HG03280 (cell line): ENCODE results near the gene NR2F6.
"Not testable (repeated sequence)": the region's sequence is repeated elsewhere in the genome, so short reads cannot be mapped to it uniquely, and the experiment has no call there.

Experiments used
- ATAC-seq: cut with Tn5 transposase; IDR thresholded peaks from one replicate; pipeline ENCODE4 v1.9.1; 2021; ENCODE audit warnings: mild to moderate bottlenecking, moderate library complexity; ENCODE audit not compliant: unreplicated experiment

Gene NR2F6

DNA sequence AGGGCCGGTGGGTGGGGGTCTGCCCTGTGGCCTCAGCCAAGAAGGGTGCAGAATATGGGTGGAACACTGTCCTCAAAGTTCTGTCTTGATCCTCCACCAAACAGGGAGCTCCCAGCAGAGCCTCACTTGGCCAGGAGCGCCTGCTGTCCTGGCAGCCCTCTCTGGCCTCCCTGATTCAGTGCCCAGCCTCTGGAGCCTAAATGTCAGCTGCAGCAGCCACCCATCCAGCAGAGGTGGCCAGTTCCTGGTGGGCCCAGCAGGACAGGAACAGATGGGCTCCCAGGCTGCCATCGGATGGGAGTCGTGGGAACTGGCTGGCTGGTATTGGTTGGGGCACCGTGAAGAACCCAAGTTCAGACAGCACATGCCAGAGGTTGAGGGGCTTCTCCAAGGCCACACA is 32.4 kb downstream of the NR2F6 start:
- no peak for ATAC-seq

GRCh38 chr19:17211547-17212446 is 33.9 kb downstream of the NR2F6 start:
- ATAC-seq: no peak

GRCh38 chr19:17210296-17210695 is 35.4 kb downstream of the NR2F6 start:
- no peak for ATAC-seq

- no peak for ATAC-seq
These were observed 36.3 kb downstream of the NR2F6 start for GRCh38 chr19:17209126-17210036.

DNA sequence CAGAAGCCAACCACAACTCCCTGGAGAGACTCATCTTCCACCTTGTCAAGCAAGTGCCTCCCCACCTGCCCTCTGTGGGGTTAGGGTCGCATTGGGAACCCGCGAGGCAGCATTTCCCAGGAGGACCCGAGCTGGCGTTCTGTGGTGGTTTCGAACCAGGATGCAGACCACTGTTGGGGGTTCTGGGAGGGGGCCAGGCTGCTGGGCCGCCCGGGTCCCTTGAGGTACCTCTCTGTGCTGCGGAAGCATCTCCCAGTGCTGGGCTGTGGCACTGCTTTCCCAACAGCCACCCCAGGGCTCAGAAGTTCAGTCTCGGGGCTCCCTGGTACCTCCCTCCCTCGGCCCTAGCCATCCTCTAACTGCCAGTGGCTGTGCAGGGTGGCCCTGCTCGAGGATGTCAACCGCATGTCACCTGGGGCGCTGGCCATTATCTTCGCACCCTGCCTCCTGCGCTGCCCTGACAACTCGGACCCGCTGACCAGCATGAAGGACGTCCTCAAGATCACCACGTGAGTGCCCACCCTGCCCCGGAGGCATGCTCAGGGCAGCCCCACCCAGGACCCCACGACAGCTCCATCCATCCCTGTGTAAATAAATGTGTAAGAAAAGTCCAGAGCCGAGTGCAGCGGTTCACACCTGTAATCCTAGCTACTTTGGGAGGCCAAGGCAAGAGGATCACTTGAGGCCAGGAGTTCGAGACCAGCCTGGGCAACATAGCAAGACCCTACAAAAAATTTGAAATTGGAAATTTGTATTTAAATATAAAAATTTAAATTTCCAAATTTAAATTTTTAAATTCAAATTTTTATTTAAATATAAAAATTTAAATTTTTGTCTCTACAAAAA is 38.8 kb downstream of the NR2F6 start:
- ATAC-seq: no peak

DNA sequence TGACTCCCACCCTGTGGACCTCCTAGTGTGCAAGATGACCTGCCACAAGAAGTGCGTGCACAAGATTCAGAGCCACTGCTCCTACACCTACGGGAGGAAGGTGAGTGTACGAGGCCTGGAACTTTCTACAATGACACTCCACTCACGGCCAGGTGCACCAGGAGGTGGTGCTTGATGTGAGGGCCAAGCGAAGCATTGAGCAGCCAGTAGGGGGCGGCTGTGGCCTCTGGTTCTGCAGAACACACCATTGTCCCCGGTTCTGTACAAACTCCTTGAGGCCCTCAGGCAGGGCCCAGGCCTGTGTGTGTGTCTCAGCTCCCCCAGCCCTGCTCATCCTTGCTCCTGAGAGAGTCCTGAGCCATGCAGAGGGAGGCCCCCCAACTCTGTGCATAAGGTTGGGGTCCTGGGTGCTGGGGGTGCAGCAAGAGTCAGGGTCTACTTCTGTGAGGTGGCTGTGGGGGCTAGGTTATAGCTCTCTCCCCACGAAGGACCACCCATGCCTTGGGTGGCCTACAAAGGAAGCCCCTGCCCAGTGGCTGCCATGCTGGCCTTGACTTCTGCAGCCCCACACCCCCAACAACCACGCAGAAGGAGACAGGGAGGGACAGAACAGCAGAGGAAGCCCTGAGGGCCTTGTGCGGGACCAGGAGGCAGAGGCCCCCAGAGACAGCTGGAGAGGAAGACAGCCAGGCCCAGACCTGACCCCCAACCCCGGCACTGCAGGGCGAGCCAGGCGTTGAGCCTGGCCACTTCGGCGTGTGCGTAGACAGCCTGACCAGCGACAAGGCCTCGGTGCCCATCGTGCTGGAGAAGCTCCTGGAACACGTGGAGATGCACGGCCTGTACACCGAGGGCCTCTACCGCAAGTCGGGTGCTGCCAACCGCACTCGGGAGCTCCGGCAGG is 40.2 kb downstream of the NR2F6 start:
- ATAC-seq: no peak

GRCh38 chr19:17202713-17203112 is 43.0 kb downstream of the NR2F6 start:
- ATAC-seq: no peak

GRCh38 chr19:17202249-17202648 is 43.5 kb downstream of the NR2F6 start:
- ATAC-seq: no peak

- ATAC-seq: no peak
These were observed 45.2 kb downstream of the NR2F6 start for GRCh38 chr19:17200408-17201079.

DNA sequence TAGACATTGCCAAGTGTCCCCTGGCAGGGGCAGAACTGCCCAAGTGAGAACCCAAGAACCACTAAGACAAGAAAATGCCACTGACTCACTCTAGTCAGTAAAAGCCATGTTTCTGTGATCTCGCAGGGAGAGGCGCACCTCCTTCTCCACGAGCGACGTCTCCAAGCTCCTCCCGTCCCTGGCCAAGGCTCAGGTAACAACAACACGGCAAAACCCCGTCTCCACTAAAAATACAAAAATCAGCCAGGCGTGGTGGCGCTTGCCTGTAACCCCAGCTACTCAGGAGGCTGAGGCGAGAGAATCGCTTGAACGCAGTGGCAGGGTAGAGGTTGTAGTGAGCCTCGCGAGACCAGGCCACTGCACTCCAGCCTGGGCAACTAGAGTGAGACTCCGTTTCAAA is 48.1 kb downstream of the NR2F6 start:
- no peak for ATAC-seq

DNA sequence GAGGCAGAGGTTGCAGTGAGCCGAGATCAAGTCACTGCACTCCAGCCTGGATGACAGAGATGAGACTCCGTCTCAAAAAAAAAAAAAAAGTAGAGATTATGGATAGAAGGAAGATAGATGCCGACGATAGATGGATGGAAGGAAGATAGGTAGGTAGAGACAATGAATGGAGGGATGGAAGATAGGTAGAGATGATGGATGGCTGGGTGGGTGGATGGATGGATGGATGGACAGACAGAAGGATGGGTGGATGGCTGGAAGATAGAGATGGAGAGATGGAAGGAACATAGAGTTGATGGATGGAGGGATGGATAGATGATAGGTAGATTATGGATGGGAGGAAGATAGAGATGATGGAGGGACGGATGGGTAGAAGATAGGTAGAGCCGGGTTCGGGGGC is 49.1 kb downstream of the NR2F6 start:
- no peak for ATAC-seq

DNA sequence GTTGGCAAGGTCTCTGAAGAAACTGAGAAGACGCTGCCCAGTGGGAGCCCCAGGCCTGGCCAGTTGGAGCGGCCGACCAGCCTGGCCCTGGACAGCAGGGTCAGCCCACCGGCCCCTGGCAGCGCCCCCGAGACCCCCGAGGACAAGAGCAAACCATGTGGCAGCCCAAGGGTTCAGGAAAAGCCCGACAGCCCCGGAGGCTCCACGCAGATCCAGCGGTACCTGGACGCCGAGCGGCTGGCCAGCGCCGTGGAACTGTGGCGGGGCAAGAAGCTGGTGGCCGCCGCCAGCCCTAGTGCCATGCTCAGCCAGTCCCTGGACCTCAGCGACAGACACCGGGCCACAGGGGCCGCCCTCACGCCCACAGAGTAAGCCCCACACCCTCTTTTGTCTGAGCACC is 50.6 kb downstream of the NR2F6 start:
- ATAC-seq: no peak

- ATAC-seq: no peak
These were observed 51.1 kb downstream of the NR2F6 start for GRCh38 chr19:17194608-17195007.

GRCh38 chr19:17192751-17193150 is 53.0 kb downstream of the NR2F6 start:
- no peak for ATAC-seq

- ATAC-seq: not testable (repeated sequence)
These were observed 54.0 kb downstream of the NR2F6 start for GRCh38 chr19:17191736-17192135.

DNA sequence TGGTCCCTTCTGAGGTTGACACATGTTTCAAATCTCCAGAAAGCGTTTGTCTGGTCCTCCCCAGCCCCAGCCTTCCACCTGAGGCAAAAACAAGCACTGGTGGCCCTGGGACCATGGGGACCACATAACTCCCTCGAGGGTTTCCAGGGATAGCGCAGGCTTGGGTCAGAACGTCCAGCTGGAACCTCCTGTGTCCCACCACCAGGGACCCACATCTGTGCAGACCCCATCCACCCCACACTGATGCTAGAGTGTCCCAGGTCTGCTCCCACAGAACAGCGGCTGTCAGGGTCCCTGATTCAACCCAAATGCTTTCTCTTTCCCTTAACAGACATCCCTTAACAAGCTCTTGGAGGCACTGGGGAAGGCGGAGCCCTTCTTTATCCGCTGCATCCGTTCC is 60.1 kb downstream of the NR2F6 start:
- ATAC-seq: no peak

DNA sequence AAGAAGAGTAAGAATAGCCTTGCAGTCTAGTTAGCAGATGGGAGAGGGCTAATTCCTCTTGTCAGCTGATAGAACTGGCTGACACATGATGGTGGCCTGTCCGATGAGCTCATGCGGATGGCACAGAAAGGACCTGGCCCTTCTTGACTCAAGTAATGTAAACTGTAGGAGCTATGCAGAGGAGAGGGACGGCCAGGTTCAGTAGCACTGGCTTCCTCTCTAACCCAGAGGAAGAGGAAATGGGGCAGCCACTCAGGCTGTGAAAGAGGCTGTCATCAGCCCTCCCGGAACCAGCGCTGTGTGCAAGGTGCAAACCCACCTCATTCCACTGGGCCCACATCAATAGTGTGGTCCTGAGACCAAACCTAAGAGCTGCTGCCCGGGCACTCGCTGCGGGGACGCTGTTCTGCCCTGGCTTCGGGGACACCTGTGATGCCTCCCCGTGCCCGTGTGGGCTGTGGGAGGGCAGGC is 61.3 kb downstream of the NR2F6 start:
- no peak for ATAC-seq

- no peak for ATAC-seq
These were observed 61.8 kb downstream of the NR2F6 start for GRCh38 chr19:17183858-17184321.

DNA sequence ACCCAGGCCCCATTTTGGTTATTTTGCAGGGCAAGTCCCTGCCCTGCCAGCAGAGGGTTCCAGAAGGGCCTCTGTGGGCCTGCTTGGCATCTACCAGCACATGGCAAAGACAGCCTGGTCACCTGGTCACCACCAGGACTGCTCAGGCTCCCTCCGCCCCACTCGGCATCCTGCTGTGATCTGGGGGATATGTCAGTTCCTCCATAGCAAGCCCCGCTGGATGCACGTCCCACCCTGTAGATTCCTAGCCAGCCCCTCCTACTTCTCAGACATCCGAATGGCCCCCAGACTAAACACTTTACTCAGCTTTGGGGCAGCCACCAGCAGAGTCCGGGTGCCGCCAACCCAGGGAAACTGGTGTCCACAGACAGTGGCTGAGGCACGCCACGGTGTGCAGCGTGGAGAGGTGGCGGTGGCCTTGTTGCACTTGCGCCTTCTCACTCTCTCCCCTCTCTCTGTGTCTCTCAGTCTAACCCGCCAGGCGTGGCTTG is 62.4 kb downstream of the NR2F6 start:
- no peak for ATAC-seq
